HG03039 (cell line): ENCODE measurements around the gene PTCD1.
A peak's percentile ranks its signal among the peaks of the same experiment; 100 is the strongest.
"Not testable (repeated sequence)": the region's sequence is repeated elsewhere in the genome, so short reads cannot be mapped to it uniquely, and the experiment has no call there.

Experiments
- ATAC-seq: cut with Tn5 transposase; IDR thresholded peaks from one replicate; pipeline ENCODE4 v1.9.1; 2021; ENCODE audit warnings: mild to moderate bottlenecking, moderate library complexity; ENCODE audit not compliant: unreplicated experiment

PTCD1 gene

DNA sequence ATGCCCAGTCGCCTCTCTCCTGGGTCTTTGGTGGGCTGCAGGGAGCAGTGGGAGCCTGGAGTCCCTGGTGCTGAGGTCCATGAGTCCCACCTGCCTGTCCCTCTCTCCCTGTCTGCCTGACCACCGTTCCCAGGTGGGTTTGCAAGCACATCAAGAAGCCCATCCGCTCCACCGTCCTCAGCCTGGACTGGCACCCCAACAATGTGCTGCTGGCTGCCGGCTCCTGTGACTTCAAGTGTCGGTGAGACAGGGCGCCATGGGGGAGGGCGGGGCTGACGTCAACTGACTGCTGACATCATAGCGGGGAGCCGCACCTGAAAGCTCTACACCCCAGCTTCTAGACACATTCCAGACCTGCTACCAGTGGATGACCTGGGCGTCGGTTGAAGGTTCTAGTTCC, 48.8 kb downstream of the PTCD1 start:
- no peak for ATAC-seq

DNA sequence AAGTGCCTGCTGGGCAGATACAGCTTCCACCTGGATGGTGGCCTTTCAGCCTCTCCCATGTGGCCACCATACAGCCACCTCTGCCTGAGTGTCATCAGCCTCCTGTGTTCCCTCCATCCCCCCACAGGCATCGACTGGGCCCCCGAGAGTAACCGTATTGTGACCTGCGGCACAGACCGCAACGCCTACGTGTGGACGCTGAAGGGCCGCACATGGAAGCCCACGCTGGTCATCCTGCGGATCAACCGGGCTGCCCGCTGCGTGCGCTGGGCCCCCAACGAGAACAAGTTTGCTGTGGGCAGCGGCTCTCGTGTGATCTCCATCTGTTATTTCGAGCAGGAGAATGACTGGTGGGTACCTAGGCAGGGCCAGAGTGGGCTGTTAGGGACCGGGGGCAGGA, 50.7 kb downstream of the PTCD1 start:
- no peak for ATAC-seq

DNA sequence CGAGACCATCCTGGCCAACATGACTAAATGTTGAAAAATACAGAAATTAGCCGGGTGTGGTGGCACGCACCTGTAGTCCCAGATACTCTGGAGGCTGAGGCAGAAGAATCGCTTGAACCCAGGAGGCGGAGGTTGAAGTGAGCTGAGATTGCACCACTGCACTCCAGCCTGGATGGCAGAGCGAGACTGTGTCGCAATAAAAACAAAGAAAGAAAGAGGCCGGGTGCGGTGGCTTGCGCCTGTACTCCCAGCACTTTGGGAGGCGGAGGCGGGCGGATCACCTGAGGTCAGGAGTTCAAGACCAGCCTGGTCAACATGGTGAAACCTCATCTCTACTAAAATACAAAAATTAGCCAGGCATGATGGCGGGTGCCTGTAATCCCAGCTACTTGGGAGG, 51.4 kb downstream of the PTCD1 start:
- ATAC-seq, result not testable (repeated sequence)

DNA sequence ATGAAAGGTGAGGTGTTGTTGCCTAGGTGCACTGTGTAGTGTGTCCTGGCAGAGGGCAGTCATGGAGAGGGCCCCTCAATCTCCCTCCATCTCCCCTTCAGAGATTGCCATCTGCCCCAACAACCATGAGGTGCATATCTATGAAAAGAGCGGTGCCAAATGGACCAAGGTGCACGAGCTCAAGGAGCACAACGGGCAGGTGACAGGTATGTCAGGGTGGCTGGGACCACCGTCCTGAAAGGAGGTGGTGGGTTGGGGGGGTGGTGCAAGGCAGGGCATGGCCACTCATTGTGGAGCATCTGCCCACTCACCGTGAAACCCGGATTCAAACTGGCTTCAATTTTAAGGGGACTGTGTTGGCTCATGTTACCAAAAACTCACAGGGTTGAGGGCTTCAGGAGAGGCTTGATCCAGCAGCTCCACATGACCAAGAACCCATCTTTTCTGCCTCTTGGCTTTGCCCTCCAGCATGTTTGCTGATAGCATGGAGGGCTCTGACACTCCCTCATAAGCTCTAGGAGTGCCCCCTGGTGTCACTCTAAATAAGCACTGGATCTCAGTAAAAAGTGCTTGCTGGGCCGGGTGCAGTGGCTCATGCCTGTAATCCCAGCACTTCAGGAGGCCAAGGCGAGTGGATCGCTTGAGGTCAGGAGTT, 51.9 kb downstream of the PTCD1 start:
- no peak for ATAC-seq

GRCh38 chr7:99385564-99385963, 53.0 kb downstream of the PTCD1 start:
- no peak for ATAC-seq

GRCh38 chr7:99384523-99384922, 54.1 kb downstream of the PTCD1 start:
- no peak for ATAC-seq

GRCh38 chr7:99383791-99384370, 54.7 kb downstream of the PTCD1 start:
- ATAC-seq, result no peak

DNA sequence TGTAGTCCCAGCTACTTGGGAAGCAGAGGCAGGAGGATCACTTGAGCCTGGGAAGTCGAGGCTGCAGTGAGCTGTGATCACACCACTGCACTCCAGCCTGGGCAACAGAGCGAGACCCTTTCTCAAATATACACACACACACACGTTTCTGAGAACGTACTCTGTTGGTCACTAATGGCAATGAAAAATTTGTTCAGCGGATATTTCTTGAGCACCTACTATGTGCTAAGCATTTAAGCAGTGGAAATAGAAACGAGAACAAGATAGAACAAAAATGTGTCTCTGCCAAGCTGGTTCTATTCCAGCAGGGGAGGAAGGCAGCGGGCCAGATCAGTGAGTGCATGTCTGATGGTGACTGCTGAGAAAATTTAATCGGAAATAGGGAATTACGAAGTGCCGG, 55.4 kb downstream of the PTCD1 start:
- ATAC-seq, result no peak

DNA sequence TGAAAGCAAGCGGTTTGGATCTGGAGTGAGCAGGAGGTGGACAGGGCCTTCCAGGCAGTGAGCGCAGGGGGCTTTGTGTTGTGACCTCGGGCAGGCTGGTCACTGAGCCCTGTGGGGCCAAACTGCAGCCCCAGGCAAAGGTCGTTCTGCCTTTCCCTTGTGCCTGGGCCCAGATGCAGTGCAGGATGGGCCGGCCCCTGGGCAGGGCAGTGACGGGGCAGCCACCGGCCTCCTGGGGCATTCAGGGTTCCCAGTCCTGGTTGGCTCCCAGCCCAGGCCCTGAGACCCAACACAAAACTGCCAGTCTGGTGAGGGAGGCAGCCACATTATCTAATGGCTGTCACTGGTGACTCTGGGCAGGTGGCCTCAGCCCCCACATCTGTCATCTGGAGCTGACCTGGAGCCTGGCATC, 56.9 kb downstream of the PTCD1 start:
- no peak for ATAC-seq

DNA sequence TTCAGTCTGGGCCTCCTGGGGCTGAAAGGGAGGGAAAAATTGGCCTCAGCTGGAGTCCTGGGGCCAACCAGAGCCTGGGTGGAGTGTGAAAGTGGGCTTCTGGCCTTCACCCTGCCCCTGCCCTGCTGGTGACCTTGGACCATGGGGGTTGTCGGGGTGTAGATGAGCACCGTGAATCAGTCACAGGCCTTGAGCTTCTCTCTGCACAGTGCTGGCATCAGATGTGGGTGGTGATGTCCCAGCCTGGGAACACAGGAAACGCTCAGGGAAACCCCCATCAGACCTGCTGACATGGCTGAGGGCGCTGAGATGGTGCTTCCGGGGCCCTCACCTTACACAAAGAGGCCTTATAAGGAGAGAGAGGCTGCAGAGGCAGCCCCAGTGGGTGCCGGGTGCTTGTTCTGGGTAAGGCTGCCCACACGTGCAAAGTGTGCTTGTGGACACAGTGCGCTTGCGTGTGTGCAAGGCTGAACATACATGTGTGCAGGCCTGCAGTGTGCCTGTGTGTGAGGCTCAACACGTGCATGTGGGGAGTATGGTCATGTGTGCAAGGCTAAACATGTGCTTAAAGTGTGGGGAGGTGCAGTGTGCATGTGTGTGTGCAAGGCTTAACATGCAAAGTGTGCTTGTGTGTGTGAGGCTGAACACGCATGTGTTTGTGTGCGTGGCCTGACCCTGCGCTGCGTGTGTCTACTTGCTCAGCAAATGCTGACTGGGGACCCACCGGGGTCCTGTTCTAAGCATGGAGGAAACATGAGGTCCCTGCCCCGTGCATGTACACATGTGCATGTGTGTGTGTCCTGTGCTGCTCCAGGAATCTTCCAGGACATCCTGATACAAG, 57.6 kb downstream of the PTCD1 start:
- ATAC-seq, result peak; percentile 61

- peak; percentile 27 for ATAC-seq
Measured at GRCh38 chr7:99380032-99380822, 58.4 kb downstream of the PTCD1 start.

GRCh38 chr7:99379693-99380031, 58.9 kb downstream of the PTCD1 start:
- ATAC-seq, result not testable (repeated sequence)

DNA sequence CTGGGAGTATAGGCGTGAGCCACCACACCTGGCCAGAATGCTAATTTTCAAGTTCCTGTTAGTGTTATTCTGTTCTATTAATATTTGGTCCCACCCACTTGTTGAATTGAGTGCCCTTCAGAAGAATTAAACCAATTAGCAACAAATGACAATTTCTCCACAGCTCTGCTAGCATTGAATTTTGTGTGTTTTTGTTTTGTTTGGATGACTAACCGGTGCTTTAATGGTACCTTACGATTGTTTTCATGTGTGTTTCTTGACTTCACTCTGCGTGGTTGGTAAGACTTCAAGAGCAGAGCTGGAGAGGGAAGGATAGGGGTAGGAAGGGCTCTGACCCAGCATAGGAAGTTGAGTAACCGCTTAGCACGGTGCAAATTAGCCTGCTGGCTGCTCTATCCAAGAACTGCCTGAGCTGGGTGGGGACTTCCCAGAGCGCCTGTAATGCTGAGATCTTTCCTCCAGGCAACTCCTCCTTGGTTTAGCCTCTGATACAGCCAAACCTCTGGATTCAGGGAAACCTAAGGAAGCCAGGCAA, 59.5 kb downstream of the PTCD1 start:
- no peak for ATAC-seq

DNA sequence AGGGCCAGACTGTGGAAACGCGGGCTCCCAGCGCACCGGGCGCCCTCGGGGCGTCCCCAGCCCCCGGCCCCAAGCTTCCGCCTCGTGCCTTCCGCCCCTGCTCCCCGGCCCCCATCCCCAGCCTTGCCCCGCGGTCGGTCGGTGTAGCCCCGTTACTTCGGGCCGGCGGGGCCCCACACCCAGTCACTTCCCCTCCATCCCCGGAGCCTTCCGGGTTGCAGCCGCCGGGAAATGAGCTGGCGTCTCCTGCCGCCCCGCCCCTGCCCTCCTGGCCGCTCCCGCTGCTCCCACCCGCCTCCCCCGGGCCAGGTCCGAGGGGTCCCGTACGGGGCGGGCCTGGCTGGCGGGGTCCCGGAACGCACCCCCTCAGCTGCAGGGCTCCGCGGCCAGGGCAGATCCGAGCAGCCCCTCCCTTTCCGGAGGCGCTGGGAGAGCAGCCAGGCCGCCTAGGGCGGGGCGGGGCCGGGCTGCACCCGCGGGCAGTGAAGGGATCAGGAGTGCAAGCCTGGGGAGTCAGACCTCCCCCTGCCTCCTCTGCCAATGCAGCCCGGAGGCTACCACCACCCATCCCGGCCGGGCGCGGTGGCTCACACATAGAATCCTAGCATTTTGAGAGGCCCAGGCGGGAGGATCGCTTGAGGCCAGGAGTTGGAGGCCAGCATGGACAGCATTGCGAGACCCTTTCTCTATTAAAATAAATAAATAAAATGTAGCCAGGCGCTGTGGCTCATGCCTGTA, 63.4 kb downstream of the PTCD1 start:
- ATAC-seq, result peak; percentile 41

- peak; percentile 46 for ATAC-seq
Measured at GRCh38 chr7:99374111-99375064, 64.2 kb downstream of the PTCD1 start, which contains the start of gene ARPC1B. ARPC1B (plus strand) TSS chr7:99374730; CDS start chr7:99385715, 10,985 bp downstream.

- no peak for ATAC-seq
Measured at GRCh38 chr7:99373091-99374066, 65.2 kb downstream of the PTCD1 start.

GRCh38 chr7:99372275-99373090, 66.1 kb downstream of the PTCD1 start:
- ATAC-seq, result no peak
